Left cardiac atrium (tissue), 4 donors: Measurements from ENCODE around the gene FAM72B. TPM values are rescaled to one million over a fixed set of nuclear protein-coding genes. Genes with fewer than 3 reads are reported as not detected.
"Not testable (repeated sequence)": the region's sequence is repeated elsewhere in the genome, so short reads cannot be mapped to it uniquely, and the experiment has no call there.

Source experiments
- ATAC-seq, 2 donors: fragments of 200-7000 bp; cut with Tn5 transposase; one replicate each; pipeline ENCODE4 v1.9.1; 2020; ENCODE audit warnings: mild to moderate bottlenecking in 2 of 2, moderate library complexity in 2 of 2
- DNase-seq: peaks from one replicate; pipeline ENCODE4 v3.0.0-alpha.2; 2020
- intact Hi-C, 2 donors: fragments of 100-400 bp; cut with DNase I; formaldehyde crosslinking; loops; one replicate each; pipeline versions ENCODE4 v1.14.1 to v1.15.1; 2022 to 2023
- total RNA-seq, 2 donors: library from RNA; stranded (reverse); fragmentation: NEBNext Ultra II Directional; extraction: Animal tissue kit (Norgen Biotek cat#: 25700); gene quantifications; one replicate each; pipeline ENCODE4 v1.2.1, GENCODE V29; 2021
- donor health status: DM: no; HTN: yes; CAD: no.
- donor health status: DM: no; HTN: yes; CAD: no; lungs with severe emphysema.
- donor health status: DM: yes; HTN: yes; CAD: no.
- donor health status: Dilated cardiomyopathy.

FAM72B gene
- total RNA-seq, 2 donors from 2014 or later = 0.68 to 0.94 TPM

DNA sequence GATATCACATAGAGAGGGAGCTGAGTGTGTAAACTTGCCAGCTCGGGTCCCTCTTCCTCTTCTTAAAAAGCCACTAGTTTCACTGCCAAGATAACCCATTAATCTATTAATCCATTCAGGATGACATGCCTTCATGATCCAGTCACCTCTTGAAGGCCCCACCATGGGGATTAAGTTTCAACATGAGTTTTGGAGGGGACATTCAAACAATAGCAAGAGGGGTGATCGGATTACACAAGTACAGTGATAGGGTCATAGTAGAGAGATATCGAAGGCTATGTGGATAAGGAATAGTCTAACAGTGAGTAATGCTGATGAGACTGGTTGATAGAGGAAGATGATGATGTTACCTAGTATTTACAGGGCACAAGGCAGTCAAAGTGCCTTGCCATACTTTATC, 18.8 kb upstream of the FAM72B start:
- ATAC-seq, intact Hi-C loops, DNase-seq: not testable (repeated sequence)

DNA sequence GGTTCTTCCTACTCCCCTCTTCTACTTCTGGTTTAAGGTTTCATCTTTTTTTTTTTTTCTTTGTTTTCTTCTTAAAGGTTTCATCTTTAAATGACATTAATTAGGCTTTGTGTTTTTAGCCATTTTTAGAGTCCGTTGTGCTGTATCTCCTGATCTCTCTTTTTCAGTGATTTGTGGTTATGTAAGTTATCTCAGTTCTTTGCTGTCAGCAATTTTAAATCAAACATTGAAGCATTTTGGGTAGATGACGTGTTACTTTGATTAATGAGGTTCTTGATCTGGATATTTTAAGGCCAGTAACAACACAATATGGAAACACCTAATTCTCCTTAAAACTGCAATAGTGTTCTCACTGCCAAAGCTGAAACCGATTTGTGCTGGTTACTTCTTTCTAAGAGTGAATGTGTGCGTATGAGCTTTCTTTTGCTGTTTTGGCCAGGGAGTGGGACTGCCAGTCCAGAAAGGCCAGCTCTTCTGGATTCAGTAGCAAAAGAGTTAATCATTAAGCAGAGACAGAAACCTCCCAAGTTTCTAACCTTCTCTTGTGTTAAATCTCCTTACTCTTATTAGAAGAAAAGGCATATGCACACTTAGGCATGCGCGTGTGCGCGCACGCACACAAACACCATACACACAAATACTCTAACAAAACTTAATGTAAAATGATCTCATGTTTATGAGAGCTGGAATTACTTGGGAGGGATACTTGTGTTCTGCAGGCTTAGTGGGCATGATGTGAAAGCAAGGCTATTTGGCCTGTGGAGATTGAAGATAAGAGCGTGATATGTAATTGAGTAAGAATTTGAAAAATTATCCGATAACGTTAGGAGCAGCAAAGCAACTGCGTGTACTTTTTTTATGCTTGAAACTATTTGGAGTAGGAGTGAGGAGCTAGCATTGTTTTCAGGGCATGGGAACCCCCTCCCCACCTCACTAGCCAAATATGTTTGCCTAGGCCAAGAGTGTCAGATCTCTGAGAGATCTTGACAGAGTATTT, 17.1 kb upstream of the FAM72B start:
- intact Hi-C loops, DNase-seq: not testable (repeated sequence)
- ATAC-seq = peak; percentile 30 to 68

DNA sequence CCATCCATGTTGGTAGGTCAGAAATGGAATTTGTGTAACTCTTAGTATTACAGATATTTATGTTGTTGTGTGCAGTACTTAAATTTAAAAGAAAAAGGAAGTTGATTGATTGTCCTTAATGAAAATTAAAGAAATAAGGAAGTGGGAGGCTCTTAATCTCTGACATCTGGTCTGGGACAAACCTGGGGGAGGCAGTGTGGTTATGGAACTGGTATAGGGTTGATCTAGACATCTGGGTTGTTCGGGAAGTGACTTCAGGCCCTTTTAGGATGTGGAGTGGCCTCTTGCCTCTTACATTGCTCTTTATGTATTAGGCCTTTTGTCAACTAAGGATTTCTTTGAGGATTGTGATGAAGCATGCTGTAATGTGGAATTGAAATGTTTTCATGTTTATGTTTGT, 16.1 kb upstream of the FAM72B start:
- DNase-seq, intact Hi-C loops: not testable (repeated sequence)
- ATAC-seq = peak in 1 of 2 donors; percentile 31

DNA sequence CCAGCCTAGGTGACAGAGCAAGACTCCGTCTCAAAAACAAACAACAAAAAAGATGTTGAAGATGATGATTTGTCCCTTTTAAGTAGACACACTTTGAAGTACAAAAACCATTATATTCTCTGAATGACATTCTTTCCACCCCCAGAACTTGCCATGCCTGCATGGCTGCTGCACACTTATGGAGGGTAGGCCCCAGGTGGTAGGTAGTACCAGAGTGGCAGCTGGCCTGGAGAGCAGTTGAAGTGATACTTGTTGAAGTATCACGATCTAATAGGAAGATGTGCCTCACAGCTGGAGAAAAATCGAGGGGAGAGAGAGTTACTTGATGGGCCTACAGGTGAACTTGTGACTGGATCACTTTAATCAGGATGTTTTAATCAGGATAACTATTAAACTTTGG, 15.6 kb upstream of the FAM72B start:
- intact Hi-C loops, ATAC-seq, DNase-seq: not testable (repeated sequence)

DNA sequence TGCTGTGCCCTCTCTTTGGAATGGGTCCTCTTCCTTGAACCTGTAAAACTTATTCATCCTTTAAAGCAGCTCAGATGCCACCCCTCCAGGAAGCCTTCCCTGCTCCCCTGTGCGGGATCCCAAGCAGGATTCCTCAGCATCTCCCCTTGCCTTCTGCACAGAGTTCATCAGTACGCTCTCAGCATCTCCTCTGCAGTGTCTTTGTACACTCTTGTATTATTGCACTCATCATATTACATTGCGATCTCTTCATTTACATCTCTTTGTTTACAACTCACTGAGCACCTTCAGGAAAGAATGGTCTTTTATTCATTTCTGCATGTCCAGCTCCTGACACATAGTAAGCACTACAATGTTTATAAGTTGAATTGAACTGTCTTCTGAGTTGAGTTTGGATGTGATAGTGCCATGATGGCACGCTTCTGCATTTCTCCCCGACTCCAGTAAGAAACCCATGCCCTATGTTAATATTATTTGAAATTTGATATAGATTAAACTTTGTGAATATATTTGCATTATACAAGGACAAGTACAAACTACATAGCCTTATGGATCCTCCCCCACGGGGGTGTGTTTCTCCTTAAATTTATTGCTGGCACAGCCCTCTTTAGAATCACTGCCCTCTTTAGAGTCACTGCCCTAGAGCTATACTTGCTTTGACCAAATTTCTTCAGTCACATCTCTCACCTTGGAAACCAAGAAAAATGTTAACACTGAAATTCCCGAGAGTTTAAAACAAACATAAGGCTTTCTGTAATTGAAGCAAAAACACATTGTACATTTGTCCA, 13.1 kb upstream of the FAM72B start:
- intact Hi-C loops, ATAC-seq: not testable (repeated sequence)

DNA sequence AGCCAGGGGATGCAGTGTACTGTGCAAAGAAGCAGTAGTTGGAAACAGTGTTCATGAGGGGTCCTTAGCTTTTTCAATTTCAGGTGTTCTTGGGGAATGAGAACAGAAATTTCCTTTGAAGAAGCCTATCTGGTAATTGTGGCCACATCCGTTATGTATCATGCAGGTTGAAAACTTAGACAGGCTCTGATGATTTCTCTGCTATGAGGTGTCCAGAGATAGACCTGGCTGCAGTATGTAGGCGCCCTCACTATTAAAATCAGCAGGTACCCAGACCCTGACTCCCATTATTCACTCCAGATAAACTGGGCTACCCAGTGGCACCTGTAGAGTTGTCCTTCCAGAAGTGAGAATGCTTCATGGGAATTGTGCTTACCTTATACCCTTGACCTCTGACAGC, 8.4 kb upstream of the FAM72B start:
- intact Hi-C loops, ATAC-seq, DNase-seq: not testable (repeated sequence)

More for the DNA sequence above, 13.1 kb upstream of the FAM72B start:
- not testable (repeated sequence) for DNase-seq

DNA sequence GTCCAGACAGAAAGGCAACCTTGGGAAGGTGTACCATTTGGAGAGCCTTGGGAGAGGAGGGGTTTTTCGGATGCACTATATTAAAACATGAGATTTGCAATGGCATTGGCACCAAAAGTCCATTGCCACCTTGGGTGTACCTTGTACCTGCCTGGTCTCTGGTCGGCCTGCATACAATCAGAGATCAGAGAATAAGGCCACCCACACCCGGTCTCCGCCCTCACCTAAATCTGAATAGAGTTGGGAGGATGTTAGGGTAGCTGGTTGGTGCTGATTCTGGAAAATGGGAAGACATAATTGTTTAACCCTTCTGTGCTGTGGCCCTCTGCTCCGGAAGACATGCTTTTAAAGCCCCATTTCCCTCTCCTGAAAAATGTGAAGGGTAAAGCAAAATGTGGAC, 3.8 kb upstream of the FAM72B start:
- intact Hi-C loops, DNase-seq, ATAC-seq: not testable (repeated sequence)

DNA sequence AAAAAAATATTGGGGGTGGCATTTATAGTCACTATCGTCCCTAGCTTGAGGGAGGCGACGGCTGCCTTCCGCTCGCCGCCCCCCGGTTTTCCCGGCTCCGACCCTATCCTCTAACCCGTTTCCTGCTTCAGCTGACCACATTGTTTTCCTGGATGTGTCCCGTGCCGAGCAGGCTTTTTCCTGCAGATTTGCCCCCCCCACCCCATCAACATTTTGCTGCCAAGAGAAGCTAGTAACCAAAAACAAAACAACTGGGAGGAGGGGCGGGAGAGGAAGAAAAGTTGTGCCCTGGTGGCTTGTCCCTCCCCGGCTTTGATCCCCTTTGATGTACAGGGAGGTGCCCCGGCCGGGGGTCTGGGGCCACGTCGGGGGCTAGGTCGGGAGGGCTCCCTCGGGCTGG, 2.1 kb upstream of the FAM72B start:
- intact Hi-C loops, ATAC-seq, DNase-seq: not testable (repeated sequence)

DNA sequence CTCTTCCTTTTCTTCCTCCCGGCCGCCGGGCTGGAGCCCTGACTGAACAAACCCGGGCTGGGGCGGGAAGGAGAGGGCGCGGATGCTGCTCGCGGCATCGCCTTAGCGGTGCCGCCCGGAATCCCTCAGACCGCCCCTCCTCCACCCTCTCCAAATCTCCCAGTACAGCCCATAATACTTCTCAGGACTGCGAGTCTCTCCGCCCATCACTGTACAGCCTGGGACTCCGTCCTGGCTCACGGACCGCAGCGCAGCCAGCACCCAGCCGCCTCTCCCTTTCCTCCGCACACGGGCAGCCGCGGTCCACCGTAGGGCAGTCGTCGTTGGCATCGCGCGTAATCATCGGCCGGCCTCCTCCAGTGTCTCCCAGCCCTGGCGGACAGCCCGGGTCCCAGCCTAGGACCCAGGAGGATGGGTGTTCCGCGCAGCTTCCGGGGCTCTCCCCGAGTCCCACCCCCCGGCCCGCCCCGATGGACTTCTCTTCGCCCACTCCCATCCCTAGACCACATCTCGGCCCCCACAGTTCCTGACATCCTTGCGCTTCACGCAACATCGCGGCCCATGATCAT, 1.1 kb upstream of the FAM72B start:
- peak; percentile 24 to 41 for ATAC-seq
- intact Hi-C loops, DNase-seq: not testable (repeated sequence)

DNA sequence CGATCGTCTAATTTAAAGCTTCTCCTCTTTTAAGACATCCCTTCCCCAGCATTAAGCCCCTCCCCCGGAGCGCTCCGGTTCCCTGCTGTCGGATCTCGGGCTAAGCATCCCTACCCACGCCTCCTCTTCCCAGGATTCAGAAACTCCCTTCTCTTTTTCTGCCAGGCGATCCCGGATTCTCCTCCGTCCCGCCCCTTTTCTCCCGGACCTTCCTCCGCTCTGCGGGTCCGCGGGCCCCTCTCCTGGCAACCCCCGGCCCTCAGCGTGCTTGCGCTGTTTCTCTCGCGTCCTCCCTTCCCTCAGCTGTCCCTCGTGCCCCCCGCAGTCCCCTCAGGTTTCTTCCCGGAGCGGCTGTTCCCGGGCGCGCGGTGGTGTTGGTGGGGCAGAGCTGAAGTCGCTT, 273 bp downstream of the FAM72B start:
- ATAC-seq, intact Hi-C loops: not testable (repeated sequence)

DNA sequence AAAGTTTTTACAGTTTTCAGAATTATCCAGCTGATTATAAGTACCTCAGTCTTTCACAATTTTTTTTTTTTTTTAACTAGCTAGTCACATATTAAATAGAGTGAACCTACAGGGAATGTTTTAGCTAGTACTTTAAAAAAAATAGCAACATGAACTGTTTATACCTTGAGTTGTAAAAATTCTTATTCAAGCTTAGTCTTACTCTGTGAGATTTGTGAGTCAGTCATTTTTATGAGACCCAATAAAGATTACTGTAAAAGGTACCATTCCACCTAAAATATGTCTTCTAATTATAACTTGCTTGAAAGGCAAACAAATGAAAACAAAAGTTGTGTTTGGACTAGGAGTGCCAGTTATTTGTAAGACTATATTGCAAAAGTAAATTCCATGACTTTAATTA, 5.9 kb downstream of the FAM72B start:
- DNase-seq, ATAC-seq, intact Hi-C loops: not testable (repeated sequence)

More for the DNA sequence above, 273 bp downstream of the FAM72B start:
- not testable (repeated sequence) for DNase-seq

DNA sequence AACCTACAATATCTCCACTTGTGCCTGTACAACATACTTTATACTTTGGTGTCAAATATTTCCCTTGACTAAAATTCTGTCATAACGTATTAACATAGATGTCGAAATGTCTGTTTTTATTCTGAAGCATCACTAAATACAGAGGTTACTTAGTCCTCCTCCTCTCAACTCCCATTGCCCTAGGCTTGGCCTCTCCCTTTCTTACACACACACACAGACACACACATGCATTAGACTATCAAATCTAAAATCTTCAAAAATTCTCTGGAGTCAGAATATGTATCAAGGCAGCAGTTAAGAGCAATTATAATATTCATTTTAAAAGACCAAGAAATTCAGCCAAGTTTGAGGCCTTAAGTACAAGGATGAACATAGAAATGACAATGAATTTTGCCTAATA, 7.5 kb downstream of the FAM72B start:
- ATAC-seq, DNase-seq, intact Hi-C loops: not testable (repeated sequence)

DNA sequence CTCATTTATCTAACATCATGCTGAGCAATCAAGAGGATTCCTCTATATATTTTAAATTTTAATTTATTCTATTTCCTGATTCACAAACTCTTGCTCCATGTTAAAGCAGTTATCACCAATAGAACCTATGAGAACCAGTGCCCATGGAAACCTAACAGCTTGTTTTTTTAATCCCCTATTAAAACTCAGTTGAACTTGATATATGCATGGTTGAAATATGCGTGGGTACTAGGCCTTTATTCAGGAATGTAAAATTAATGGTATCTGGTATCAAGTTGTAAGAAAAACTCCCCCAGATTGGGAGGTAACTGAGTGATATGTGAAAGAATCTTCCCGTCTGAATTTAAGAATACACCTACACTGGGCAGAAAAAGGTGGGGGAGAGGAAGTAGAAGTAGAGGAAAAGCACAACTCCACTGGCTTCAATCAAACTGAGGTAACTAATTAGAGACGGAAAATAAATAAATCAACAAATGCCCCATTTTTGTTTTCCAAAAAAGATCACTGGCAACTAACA, 15.9 kb downstream of the FAM72B start:
- peak in 1 of 2 donors; percentile 88 for ATAC-seq
- DNase-seq, intact Hi-C loops: not testable (repeated sequence)

DNA sequence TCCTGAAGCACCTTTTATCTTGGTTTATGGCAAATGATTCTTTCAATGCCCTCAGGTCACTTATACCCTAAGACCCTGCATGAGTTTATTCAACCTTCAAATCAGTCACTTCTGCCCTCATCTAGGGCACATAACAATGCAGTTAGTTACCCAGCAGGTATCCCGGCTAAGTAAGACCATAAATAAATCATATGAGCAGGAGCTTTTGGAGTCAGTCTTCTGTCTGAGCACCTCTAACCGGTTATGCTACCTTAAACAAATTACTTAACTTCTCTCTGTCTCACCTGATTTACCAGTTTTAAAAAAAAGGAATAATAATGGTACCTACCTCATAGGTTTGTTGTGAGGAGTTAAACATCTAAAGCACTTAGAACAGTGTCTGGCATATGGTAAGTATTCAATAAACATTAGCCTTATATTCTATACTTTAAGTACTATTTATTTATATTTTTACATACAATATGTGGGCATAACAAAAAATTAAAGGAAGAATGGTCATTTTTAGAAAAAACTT, 16.9 kb downstream of the FAM72B start:
- intact Hi-C loops, DNase-seq, ATAC-seq: not testable (repeated sequence)

DNA sequence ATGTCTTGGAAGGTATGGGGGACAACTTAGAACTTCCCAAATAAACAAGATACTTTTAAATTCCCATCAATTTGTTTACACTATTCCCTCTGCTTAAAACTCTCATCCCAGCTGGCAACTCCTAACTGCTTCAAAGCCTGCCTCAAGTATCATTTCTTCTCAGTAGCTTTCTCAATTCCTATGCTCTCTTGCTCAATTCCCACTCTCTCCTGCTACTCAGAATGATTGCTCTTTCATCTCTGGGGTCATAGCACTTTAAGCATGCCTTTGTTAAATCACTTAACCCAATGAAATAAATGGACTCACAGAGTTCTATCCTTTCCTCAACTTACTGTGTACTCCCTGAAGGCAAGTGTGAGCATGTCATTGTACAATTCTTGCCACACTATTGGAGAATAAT, 18.8 kb downstream of the FAM72B start:
- ATAC-seq = peak in 1 of 2 donors; percentile 21
- intact Hi-C loops, DNase-seq: not testable (repeated sequence)

DNA sequence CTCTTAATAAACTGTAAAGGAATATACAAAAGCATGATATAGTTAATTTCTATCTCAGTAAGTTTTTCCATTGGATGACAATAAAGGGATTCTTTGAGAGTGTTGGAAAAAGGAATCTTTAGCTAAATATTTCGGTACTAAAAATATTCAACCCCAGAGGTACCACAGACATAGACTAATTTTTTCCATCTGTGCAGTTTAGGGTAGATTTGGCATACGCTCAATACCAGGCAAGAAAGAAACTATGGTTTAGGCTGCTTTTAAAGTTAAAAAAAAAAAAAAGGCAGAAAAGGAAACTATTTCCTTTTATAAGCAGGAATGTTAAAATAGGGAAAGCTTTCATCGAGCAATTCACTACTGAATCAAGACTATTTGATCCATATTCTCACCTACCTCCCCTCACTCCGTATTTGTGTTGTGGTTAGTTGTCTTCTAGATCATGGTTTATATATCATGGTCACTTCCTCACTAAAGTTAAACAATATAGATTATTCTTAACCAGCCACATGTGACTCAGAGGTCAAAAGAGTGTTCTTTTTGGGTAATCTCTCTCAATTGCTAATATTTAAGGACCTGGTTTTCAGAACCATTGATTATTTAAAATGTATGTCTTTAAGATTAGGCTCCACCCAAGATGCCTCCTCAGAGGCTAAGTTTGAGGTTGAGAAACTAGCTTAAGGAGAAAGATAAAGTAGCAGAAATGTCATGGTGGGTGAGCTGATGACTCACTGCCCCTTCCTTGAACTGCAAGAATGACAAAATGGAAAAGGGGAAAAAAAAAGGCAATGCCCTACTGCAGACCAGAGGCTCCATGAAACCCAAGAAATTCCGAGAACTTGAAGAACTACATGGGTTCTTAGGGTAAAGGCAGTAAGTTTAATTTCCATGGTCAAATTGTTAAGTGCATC, 20.0 kb downstream of the FAM72B start:
- intact Hi-C loops, DNase-seq: not testable (repeated sequence)
- peak in 1 of 2 donors; percentile 39 for ATAC-seq

DNA sequence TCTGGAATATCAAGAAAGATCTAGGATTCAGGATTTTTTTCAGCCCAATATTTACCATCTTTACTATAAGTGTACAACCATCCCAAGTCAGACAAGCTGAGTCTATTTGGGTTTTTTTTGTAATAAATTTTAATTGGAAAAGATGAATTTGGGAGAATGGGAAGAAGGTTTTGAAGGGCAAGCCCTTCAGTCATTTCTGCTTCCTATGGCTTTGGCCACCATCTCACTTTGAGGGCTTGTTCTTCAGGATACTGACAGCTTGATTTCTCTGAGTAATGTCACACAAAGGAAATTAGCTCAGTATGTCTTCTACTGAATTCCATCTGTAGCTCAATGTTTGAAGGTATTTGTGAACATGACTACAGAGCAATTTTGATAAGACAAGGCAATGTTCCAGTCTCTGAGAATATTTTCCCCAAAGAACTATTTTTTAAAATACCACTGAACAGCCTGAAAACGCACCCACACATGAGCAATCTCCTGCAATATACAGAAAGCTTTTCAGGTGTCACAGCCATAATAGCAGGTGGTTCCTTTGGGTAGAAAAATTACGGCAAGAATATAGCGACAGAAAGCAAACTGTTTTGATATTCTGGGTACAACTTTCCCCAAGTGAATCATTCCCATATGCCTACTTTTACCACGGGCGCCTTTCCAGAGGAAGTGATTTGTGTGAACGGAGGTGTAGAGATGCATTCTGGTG, 22.8 kb downstream of the FAM72B start:
- intact Hi-C loops, DNase-seq, ATAC-seq: not testable (repeated sequence)
